ENCODE results near the gene TSC22D3. TPM values are rescaled to one million over a fixed set of nuclear protein-coding genes. Genes with fewer than 3 reads are reported as not detected.
A peak's percentile ranks its signal among the peaks of the same experiment; 100 is the strongest.
"Not testable (repeated sequence)": the region's sequence is repeated elsewhere in the genome, so short reads cannot be mapped to it uniquely, and the experiment has no call there.

Gene TSC22D3
- polyA plus RNA-seq, 6 donors from 2014 or later, result 962 to 3,491 (median 1,874) TPM

DNA sequence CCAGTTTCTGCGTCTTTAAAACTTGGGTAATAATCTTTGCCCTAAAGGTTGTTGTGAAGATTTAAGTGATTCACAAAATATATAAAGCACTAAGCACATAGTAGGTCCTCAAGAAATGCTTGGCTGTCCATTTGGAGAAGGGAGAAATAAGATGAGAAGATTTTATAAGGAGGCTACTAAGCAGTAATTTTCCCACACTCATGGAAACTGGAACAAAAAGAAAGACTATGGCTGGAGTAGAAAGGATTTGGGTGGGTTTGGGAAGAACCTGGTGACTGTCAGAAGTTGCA, 100.3 kb downstream of the TSC22D3 start:
- DNase-seq, result no peak
- Mint-ChIP-seq H3K27ac (peak overlapping the region; percentile 98 to 100 (median 99)), H3K27me3 (peaks cover 0 to 7% (median 0%) of the 10 kb centered on the region in 3 donors), H3K4me1 (peaks cover 41 to 66% (median 62%) of the 10 kb centered on the region in 3 donors), H3K4me3 (peak overlapping the region; percentile 76 to 96 (median 90)), H3K9me3 (no peaks in the 10 kb centered on the region), H3K36me3 (peaks cover 0 to 8% of the 10 kb centered on the region in 2 donors)
- no peak for ATAC-seq (ENCODE audit: low read depth in 2 of 2)

DNA sequence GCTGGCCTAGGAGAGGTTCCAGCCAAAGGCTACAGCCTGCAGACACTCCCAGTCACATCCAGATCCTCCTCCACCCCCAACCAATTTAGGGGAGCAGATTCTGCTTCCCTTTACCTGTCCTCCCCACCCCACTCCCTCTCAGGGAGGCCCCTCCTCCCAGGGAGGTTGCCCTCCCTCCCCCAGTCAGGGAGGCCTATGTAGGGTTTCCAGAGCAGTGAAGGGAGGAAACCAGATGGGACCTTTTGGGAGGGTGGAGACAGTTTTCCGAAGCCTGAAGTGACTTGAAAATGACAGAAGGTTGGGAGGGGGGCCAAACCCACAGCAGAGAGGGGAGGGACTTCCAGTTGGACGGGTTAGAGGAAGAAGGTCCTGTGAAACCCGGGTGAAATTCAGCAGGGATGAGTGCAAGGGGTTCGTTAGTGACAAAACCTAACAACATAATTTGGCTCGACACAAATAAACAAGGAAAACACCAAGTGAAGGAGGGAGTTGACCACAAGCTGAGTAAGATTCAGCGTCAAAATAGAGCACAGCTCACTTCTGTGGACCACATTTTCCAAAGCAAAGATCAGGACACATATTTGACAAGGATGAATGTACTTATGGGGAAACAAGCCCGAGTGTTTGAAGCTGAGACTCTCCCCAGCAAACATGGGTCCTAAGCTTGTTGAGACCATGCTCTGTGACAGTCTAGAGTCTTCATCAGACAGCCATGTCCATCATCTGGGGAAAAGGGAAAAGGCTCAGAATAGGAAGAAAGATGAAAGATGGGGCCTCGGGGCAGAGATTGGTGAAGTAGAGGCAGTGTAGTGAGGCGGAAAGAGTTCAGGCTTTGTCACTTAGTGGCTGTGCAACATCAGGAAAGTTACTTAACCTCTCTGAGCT, 100.9 kb downstream of the TSC22D3 start:
- DNase-seq, result peak; percentile 67

DNA sequence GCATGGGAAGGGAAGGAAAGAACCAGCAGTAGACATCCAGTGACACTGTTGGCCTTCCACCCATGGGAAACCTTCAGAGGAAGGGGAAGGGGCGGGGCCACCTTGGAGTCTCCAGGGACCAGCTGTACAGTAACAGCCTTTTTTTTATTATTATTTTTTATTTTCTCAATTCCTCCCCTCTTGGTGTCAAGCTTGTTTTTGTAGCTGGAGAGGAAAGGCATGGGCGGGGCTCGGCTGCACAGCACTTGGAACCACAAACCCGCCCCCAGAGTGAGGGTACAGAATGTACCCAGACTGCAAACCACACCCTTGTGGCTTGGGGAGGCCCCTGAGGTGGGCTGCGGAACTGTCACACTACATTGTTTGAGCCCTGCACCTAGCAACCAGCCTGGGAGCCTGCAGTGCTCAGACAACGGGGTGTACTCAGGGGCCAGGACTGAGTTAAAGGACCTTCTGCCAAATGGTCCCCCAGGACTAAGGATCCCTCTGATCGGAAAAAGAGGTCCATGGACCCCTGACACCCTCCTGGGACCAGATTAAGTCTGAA, 101.6 kb downstream of the TSC22D3 start:
- H3K4me3 Mint-ChIP-seq, result peak overlapping the region; percentile 76 to 96 (median 90)
- peak; percentile 79 to 83 for ATAC-seq (ENCODE audit: low read depth in 2 of 2)
- H3K9me3 Mint-ChIP-seq, result no peaks in the 10 kb centered on the region
- H3K4me1 Mint-ChIP-seq, result peaks cover 41 to 62% (median 51%) of the 10 kb centered on the region in 3 donors
- DNase-seq, result peak; percentile 93
- peak overlapping the region; percentile 98 to 100 (median 99) for H3K27ac Mint-ChIP-seq
- peaks cover 0 to 7% (median 0%) of the 10 kb centered on the region in 3 donors for H3K27me3 Mint-ChIP-seq
- H3K36me3 Mint-ChIP-seq, result peaks cover 0 to 8% of the 10 kb centered on the region in 2 donors

More for the DNA sequence above, 100.9 kb downstream of the TSC22D3 start:
- H3K36me3 Mint-ChIP-seq, result peaks cover 0 to 8% of the 10 kb centered on the region in 2 donors
- H3K27me3 Mint-ChIP-seq, result peaks cover 0 to 7% (median 0%) of the 10 kb centered on the region in 3 donors
- peak; percentile 20 to 32 for ATAC-seq (ENCODE audit: low read depth in 2 of 2)
- no peaks in the 10 kb centered on the region for H3K9me3 Mint-ChIP-seq
- H3K4me1 Mint-ChIP-seq, result peaks cover 38 to 67% (median 58%) of the 10 kb centered on the region in 3 donors
- H3K4me3 Mint-ChIP-seq, result peak overlapping the region; percentile 76 to 96 (median 90)
- H3K27ac Mint-ChIP-seq, result peak overlapping the region; percentile 98 to 100 (median 99)

DNA sequence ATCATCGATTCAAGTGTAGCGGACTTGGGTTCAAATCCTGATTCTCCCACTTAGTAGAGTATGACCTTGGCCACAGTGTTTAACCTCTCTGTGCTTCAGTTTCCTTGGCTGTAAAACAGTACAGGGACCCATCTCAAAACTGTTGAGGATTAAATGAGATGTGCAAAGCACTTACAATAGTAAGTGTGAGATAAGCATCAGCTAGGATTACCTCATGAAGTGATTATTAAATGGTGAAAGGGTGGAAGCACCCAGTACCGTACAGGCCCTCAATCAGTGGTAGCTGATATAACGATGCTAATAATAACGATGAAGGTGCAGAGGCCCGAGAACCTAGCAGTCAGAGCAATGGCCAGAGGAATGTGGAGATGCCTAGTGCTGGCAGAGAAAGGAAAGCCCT, 102.2 kb downstream of the TSC22D3 start:
- DNase-seq (no peak), ATAC-seq (ENCODE audit: low read depth in 2 of 2) (peak in 1 of 2 donors; percentile 2)
- Mint-ChIP-seq H3K27ac (peak overlapping the region; percentile 98 to 100 (median 99)), H3K27me3 (peaks cover 0 to 7% (median 0%) of the 10 kb centered on the region in 3 donors), H3K9me3 (no peaks in the 10 kb centered on the region), H3K4me3 (peak overlapping the region; percentile 27 to 96 (median 78)), H3K36me3 (peaks cover 0 to 8% of the 10 kb centered on the region in 2 donors), H3K4me1 (peaks cover 38 to 56% (median 46%) of the 10 kb centered on the region in 3 donors)

DNA sequence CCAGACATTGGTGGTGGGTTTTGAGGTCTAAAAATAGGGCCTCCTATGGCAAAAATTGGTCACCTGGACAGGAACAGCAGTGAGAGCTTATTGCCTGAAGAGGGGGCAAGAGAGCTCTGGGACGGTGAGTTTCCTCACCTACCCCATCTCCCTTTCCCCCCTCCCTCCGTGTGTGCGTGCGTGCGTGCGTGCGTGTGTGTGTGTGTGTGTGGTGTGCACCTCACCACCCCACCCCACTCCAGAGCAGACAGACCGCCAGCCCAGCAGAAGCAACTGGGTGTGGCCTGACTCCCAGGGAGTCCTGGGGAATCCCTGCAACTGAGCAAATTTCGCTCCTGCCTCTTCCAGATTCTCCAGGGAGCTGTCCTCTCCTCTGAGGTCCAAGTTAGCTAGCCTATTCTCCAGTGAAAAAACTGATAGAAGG, 102.6 kb downstream of the TSC22D3 start:
- Mint-ChIP-seq H3K4me1 (peaks cover 35 to 52% (median 41%) of the 10 kb centered on the region in 3 donors), H3K36me3 (peaks cover 0 to 8% of the 10 kb centered on the region in 2 donors), H3K27ac (peak overlapping the region; percentile 98 to 100 (median 99)), H3K27me3 (peaks cover 0 to 7% (median 0%) of the 10 kb centered on the region in 3 donors), H3K9me3 (no peaks in the 10 kb centered on the region), H3K4me3 (peak overlapping the region; percentile 27 to 92 (median 78))
- ATAC-seq (ENCODE audit: low read depth in 2 of 2) (peak; percentile 38 to 43), DNase-seq (peak; percentile 82)

DNA sequence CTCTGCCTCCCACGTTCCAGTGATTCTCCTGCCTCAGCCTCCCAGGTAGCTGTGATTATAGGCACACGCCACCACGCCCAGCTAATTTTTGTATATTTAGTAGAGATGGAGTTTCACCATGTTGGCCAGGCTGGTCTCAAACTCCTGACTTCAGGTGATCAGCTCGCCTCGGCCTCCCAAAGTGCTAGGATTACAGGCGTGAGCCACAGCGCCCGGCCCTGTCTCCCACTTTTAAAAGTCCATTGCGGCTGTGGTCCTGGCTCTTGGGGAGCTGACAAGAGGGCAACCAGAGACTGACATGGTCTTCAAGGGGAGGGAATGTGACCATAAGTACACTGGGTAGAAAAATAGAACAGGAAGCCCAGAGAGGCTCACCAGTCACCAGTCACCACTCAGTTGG, 104.3 kb downstream of the TSC22D3 start:
- H3K27me3 Mint-ChIP-seq, result peaks cover 0 to 15% (median 0%) of the 10 kb centered on the region in 3 donors
- H3K27ac Mint-ChIP-seq, result peak overlapping the region in 4 of 6 donors; percentile 4 to 78 (median 64)
- not testable (repeated sequence) for ATAC-seq (ENCODE audit: low read depth in 2 of 2); H3K9me3 Mint-ChIP-seq; H3K36me3 Mint-ChIP-seq; DNase-seq; H3K4me3 Mint-ChIP-seq
- H3K4me1 Mint-ChIP-seq, result peaks cover 42 to 47% (median 43%) of the 10 kb centered on the region in 3 donors

DNA sequence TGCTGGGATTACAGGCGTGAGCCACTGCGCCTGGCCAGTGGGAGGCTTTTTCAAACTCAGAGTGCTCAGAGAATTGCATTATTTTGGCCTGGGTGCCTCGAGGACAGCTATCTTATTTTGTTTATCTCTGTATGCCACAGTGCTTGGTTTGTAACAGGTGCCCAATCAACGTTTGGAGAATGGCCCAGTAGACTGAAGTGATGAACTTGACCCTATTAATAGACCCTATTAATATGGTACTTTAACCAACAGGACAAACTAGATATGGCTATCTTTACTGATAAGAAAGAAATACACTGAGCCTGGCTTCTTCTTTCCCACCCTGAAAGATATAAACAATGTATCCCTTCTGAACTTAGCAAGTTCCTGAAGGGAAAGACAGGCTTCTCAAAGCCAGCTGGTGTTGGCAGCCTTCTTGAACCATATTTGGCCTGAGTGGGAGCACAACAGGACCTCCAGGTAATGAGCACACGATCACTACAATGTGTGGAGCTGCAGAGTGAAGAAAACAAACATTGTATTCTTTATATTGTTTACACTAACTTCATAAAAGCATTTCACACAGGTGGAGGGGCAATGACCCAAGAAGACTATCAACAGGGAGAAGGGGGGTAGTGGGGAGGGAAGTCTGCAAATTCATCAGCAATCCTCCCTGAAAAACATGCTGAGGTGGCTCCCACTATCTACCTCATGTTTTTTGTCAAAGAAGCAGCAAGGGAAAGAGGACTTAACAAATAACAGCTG, 105.5 kb downstream of the TSC22D3 start:
- Mint-ChIP-seq H3K4me1 (peaks cover 35 to 37% (median 36%) of the 10 kb centered on the region in 3 donors), H3K27me3 (peaks cover 0 to 13% (median 0%) of the 10 kb centered on the region in 3 donors), H3K27ac (peak overlapping the region in 4 of 6 donors; percentile 43 to 76 (median 70)), H3K4me3 (peak overlapping the region in 1 of 8 donors; percentile 42), H3K9me3 (peaks cover 0 to 2% (median 0%) of the 10 kb centered on the region in 7 donors), H3K36me3 (peaks cover 0 to 5% of the 10 kb centered on the region in 2 donors)
- ATAC-seq (ENCODE audit: low read depth in 2 of 2), result no peak
- no peak for DNase-seq

DNA sequence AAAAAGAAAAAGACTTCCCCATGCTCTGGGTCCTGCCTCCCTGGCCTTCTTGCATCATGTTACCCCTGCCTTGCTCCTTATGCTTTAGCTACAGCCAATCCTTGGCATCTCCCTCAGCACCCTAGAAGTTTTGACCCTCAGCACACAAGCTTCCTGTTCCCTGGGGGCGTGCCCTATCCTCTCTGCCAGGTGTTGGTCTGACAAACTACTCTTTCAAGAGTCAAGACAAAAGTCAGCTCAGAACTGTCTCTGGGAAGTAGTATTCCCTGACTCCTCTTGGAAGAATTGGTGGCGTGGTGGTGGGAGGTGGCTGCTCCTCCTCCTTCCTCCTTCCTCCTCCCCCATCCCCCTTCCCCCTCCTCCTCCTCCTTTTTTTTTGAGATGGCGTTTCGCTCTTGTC, 106.3 kb downstream of the TSC22D3 start:
- peaks cover 27 to 29% (median 28%) of the 10 kb centered on the region in 3 donors for H3K4me1 Mint-ChIP-seq
- ATAC-seq (ENCODE audit: low read depth in 2 of 2) (no peak), DNase-seq (no peak)
- peaks cover 0 to 2% (median 0%) of the 10 kb centered on the region in 7 donors for H3K9me3 Mint-ChIP-seq
- peak overlapping the region in 2 of 6 donors; percentile 43 to 63 for H3K27ac Mint-ChIP-seq
- peak overlapping the region in 1 of 8 donors; percentile 69 for H3K4me3 Mint-ChIP-seq
- H3K27me3 Mint-ChIP-seq, result peaks cover 0 to 8% (median 0%) of the 10 kb centered on the region in 3 donors
- H3K36me3 Mint-ChIP-seq, result no peaks in the 10 kb centered on the region

DNA sequence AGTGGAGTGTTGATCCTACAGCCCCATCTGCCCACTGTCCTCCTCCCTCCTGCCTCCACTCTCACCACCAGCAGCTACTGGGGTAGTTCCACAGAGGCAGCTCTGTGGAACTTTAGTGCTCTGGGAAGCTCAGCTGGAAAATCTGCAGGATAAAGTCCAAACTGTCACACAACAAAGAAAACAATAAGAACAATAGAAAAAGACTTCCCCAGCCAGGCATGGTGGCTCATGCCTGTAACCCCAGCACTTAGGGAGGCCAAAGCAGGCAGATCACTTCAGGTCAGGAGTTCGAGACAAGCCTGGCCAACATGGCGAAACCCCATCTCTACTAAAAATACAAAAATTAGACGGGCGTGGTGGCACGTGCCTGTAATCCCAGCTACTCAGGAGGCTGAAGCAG, 106.9 kb downstream of the TSC22D3 start:
- peak overlapping the region in 1 of 8 donors; percentile 69 for H3K4me3 Mint-ChIP-seq
- H3K36me3 Mint-ChIP-seq; DNase-seq; ATAC-seq (ENCODE audit: low read depth in 2 of 2); H3K9me3 Mint-ChIP-seq; H3K27me3 Mint-ChIP-seq: not testable (repeated sequence)
- peaks cover 25 to 27% (median 26%) of the 10 kb centered on the region in 3 donors for H3K4me1 Mint-ChIP-seq
- H3K27ac Mint-ChIP-seq, result peak overlapping the region in 2 of 6 donors; percentile 39 to 43

DNA sequence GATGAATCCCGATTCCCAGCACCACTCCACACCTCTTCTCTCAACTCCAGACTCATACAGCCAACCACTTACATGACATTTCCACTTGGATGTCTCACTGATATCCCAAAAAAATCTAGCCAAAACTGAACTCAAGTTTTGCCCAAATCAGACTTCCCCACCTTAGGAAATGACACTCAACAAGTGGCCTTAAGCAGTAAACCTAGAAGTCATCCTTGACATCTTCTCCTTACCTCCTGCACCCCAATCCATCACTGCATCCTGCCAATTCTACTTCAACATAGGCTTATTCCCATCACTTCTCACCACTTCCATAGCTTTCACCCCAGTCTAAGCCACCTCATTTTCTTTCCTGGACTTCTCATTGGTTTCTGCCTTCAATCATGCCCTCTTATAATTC, 108.2 kb downstream of the TSC22D3 start:
- DNase-seq, result no peak
- peak overlapping the region in 5 of 6 donors; percentile 5 to 30 (median 17) for H3K27ac Mint-ChIP-seq
- peaks cover 0 to 8% (median 0%) of the 10 kb centered on the region in 3 donors for H3K27me3 Mint-ChIP-seq
- peaks cover 15 to 18% (median 18%) of the 10 kb centered on the region in 3 donors for H3K4me1 Mint-ChIP-seq
- peak overlapping the region in 2 of 8 donors; percentile 6 to 21 for H3K4me3 Mint-ChIP-seq
- H3K9me3 Mint-ChIP-seq, result peaks cover 0 to 2% (median 0%) of the 10 kb centered on the region in 7 donors
- H3K36me3 Mint-ChIP-seq, result no peaks in the 10 kb centered on the region
- ATAC-seq (ENCODE audit: low read depth in 2 of 2), result no peak

DNA sequence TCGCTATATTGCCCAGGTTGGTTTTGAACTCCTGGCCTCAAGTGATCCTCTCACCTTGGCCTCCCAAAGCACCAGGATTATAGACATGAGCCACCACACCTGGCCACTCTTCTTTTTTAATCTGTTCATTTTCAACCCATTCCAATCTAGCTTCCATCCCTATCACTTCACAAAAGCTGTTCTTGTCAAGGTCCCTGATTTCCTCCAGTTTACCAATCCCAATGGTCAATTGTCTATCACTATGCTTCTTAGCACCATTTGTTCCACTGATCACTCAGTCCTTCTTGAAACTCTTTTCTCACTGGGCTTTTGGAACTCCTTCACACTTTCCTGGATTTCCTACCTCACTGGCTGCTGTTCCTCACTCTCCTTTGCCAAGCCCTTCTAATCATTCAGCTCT, 108.7 kb downstream of the TSC22D3 start:
- Mint-ChIP-seq H3K4me3 (no peak overlapping the region), H3K4me1 (peaks cover 12 to 18% (median 18%) of the 10 kb centered on the region in 3 donors), H3K9me3 (peaks cover 0 to 2% (median 0%) of the 10 kb centered on the region in 7 donors), H3K27me3 (peaks cover 0 to 8% (median 0%) of the 10 kb centered on the region in 3 donors), H3K27ac (peak overlapping the region in 2 of 6 donors; percentile 5 to 28), H3K36me3 (no peaks in the 10 kb centered on the region)
- ATAC-seq (ENCODE audit: low read depth in 2 of 2), result no peak
- DNase-seq, result no peak
